Measurements from ENCODE around the gene FAAP20.

Gene FAAP20

DNA sequence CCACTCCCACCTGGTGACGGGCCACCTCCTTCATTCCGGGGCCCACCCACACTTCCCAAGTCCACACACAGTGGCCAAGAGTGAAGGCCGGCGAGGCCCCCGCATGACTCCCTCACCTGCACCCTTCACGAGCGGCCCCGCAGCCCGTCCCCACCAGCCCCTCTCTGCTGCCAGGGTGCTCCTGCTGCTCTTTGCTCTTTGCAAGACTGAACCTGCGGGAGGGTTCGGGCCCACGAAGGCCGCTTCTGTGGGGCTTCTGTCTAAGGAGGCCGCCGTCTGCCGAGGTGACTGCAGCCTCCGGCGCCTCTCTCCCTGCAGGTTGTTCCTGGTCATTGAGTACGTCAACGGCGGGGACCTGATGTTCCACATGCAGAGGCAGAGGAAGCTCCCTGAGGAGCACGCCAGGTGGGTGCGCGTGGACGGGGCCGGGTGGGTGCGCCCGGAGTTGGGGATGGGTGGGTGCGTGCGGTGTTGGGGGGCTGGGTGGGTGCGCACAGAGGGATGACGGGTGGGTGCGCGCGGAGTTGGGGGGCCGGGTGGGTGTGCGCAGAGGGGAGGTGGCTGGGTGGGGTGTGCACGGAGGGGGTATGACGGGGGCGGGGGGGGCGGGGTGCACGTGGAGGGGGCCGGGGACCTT, 25.3 kb downstream of the FAAP20 start:
- Histone ChIP-seq H3K4me1 (ENCODE audit: insufficient read depth, low read length, severe bottlenecking) (no peaks in the 10 kb centered on the region), H3K4me3 (ENCODE audit: low read depth, low read length, poor library complexity, severe bottlenecking) (no peak overlapping the region), H3K36me3 (ENCODE audit: insufficient read depth, low read length) (no peaks in the 10 kb centered on the region; the same call in 1 of the 2 replicates), H3K9me3 (ENCODE audit: low read length) (no peaks in the 10 kb centered on the region), H4K20me1 (ENCODE audit: insufficient read depth, low read length) (no peaks in the 10 kb centered on the region), H3K4me2 (ENCODE audit: low read length) (no peak overlapping the region), H2AFZ (ENCODE audit: low read length) (no peak overlapping the region), H3K27ac (ENCODE audit: low read depth, low read length, poor library complexity, severe bottlenecking) (no peak overlapping the region), H3K9me2 (ENCODE audit: low read depth, low read length) (no peaks in the 10 kb centered on the region), H3K27me3 (ENCODE audit: insufficient read depth, low read length) (no peaks in the 10 kb centered on the region; the same call in 1 of the 2 replicates), H3K79me2 (ENCODE audit: insufficient read depth, low read length) (no peaks in the 10 kb centered on the region), H3F3A (ENCODE audit: insufficient read depth, low read length) (no peaks in the 10 kb centered on the region), H3K9ac (ENCODE audit: low read length) (no peak overlapping the region)
- TF ChIP-seq, protein P1, sequence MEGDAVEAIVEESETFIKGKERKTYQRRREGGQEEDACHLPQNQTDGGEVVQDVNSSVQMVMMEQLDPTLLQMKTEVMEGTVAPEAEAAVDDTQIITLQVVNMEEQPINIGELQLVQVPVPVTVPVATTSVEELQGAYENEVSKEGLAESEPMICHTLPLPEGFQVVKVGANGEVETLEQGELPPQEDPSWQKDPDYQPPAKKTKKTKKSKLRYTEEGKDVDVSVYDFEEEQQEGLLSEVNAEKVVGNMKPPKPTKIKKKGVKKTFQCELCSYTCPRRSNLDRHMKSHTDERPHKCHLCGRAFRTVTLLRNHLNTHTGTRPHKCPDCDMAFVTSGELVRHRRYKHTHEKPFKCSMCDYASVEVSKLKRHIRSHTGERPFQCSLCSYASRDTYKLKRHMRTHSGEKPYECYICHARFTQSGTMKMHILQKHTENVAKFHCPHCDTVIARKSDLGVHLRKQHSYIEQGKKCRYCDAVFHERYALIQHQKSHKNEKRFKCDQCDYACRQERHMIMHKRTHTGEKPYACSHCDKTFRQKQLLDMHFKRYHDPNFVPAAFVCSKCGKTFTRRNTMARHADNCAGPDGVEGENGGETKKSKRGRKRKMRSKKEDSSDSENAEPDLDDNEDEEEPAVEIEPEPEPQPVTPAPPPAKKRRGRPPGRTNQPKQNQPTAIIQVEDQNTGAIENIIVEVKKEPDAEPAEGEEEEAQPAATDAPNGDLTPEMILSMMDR (IDR thresholded peaks at IDR 0.05; ENCODE audit: low read length) = no peak
- no peak for TF ChIP-seq EZH2 (IDR thresholded peaks at IDR 0.05; ENCODE audit: borderline replicate concordance, low read length)

DNA sequence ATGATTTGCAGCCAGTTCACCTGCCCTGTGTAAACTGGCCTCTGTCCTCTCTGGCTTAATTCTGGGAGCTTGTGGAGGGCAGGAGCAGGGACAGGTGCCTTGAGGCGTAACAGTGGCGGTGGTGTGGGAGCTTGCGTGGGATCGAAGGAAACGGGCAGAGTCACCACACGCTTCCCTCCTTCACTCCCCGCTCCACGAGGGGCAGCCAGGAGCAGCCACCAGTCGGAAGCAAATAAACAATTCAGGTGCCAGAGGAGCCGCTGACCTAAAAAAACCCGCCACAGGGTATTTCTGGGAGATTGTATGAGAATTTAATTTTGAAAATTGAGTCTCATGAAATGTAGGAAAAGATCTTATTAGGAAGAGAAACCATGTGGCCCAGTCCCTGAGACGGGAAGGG, 26.0 kb downstream of the FAAP20 start:
- Histone ChIP-seq H3K4me1 (ENCODE audit: insufficient read depth, low read length, severe bottlenecking) (no peaks in the 10 kb centered on the region), H3K9ac (ENCODE audit: low read length) (no peak overlapping the region), H3K4me2 (ENCODE audit: low read length) (no peak overlapping the region), H3K79me2 (ENCODE audit: insufficient read depth, low read length) (no peaks in the 10 kb centered on the region), H3K27ac (ENCODE audit: low read depth, low read length, poor library complexity, severe bottlenecking) (no peak overlapping the region), H4K20me1 (ENCODE audit: insufficient read depth, low read length) (no peaks in the 10 kb centered on the region), H3K9me3 (ENCODE audit: low read length) (no peaks in the 10 kb centered on the region), H2AFZ (ENCODE audit: low read length) (no peak overlapping the region), H3K9me2 (ENCODE audit: low read depth, low read length) (no peaks in the 10 kb centered on the region), H3K27me3 (ENCODE audit: insufficient read depth, low read length) (no peaks in the 10 kb centered on the region; the same call in 1 of the 2 replicates), H3F3A (ENCODE audit: insufficient read depth, low read length) (no peaks in the 10 kb centered on the region), H3K36me3 (ENCODE audit: insufficient read depth, low read length) (no peaks in the 10 kb centered on the region; the same call in 1 of the 2 replicates), H3K4me3 (ENCODE audit: low read depth, low read length, poor library complexity, severe bottlenecking) (no peak overlapping the region)
- TF ChIP-seq, protein P1 (IDR thresholded peaks at IDR 0.05; ENCODE audit: low read length) = no peak
- TF ChIP-seq EZH2 (IDR thresholded peaks at IDR 0.05; ENCODE audit: borderline replicate concordance, low read length) = no peak

DNA sequence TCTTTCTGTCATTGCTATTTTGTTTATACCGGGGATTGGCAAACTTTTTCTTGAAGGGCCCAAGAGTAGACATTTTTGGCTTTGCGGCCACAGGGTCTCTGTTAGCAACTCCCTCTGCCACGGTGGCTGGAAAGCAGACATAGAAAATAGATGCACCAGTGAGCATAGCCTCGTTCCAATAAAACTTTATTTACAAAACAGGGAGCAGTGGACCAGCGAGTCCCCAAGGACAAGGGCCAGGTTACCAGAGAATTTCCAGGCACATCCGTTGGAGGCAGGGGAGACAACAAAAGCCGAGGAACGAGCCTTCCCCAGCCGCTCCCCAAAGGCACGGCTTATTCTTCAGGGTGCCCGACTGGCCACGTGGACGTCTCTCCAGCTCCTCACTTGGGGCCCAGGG, 26.5 kb downstream of the FAAP20 start:
- H3K9ac ChIP-seq (ENCODE audit: low read length) = no peak overlapping the region
- H3K27ac ChIP-seq (ENCODE audit: low read depth, low read length, poor library complexity, severe bottlenecking) = no peak overlapping the region
- H3K4me3 ChIP-seq (ENCODE audit: low read depth, low read length, poor library complexity, severe bottlenecking) = no peak overlapping the region
- H3F3A ChIP-seq (ENCODE audit: insufficient read depth, low read length) = no peaks in the 10 kb centered on the region
- H4K20me1 ChIP-seq (ENCODE audit: insufficient read depth, low read length) = no peaks in the 10 kb centered on the region
- H3K27me3 ChIP-seq (ENCODE audit: insufficient read depth, low read length) = no peaks in the 10 kb centered on the region; the same call in 1 of the 2 replicates
- no peaks in the 10 kb centered on the region for H3K4me1 ChIP-seq (ENCODE audit: insufficient read depth, low read length, severe bottlenecking)
- no peaks in the 10 kb centered on the region for H3K9me2 ChIP-seq (ENCODE audit: low read depth, low read length)
- TF ChIP-seq, protein P1 (IDR thresholded peaks at IDR 0.05; ENCODE audit: low read length) = no peak
- no peak for TF ChIP-seq EZH2 (IDR thresholded peaks at IDR 0.05; ENCODE audit: borderline replicate concordance, low read length)
- H3K79me2 ChIP-seq (ENCODE audit: insufficient read depth, low read length) = no peaks in the 10 kb centered on the region
- H3K9me3 ChIP-seq (ENCODE audit: low read length) = no peaks in the 10 kb centered on the region
- H2AFZ ChIP-seq (ENCODE audit: low read length) = no peak overlapping the region
- H3K36me3 ChIP-seq (ENCODE audit: insufficient read depth, low read length) = no peaks in the 10 kb centered on the region; the same call in 1 of the 2 replicates
- no peak overlapping the region for H3K4me2 ChIP-seq (ENCODE audit: low read length)

All from OCI-LY1 (cell line).